Measurements from ENCODE around the gene NEK11. TPM values are rescaled to one million over a fixed set of nuclear protein-coding genes. Genes with fewer than 3 reads are reported as not detected.

NEK11 gene
- total RNA-seq, 1 donor, result 15.3 TPM

DNA sequence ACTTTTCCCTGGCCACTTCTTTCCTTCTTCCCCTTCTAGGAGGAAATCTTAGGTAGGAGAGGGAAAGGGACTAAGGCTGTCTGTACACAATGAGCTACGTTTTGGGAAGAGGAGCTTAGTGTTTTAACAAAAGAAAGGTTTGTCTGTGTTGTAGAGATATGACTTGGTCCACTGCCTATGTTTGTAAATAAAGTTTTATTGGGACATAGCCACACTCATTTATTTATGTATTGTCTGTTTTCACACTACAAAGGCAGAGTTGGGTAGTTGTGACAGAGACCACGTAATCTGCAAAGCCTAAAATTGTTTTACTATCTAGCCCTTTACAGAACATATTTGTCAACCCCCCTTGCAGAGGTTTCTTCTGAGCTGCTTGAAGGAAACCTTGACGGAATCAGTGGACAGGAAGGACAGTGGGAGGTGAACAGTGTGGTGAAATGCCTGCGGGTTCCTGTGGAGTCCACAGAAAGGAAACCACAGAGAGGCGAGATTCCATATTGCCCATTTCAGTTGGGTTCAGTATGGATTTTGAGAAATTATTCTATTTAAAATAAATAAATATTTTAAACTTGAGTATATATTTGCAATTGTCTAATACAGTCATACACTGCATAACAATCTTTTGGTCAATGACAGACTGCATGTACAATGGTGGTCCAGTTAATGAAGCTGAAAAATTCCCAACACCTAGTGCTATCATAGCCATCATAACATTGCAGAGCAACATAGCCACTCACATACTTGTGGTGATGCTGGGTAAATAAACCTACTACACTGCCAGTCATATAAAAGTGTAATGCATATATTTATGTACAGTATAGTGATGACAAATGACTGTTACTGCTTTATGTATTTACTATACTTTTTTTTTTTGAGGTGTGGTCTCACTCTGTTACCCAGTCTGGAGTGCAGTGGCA is 197.0 kb downstream of the NEK11 start:
- no peak overlapping the region for H3K4me3 ChIP-seq (ENCODE audit: low read depth, low read length)
- no peak for DNase-seq (ENCODE audit: low read depth)
- TF ChIP-seq, protein P1, sequence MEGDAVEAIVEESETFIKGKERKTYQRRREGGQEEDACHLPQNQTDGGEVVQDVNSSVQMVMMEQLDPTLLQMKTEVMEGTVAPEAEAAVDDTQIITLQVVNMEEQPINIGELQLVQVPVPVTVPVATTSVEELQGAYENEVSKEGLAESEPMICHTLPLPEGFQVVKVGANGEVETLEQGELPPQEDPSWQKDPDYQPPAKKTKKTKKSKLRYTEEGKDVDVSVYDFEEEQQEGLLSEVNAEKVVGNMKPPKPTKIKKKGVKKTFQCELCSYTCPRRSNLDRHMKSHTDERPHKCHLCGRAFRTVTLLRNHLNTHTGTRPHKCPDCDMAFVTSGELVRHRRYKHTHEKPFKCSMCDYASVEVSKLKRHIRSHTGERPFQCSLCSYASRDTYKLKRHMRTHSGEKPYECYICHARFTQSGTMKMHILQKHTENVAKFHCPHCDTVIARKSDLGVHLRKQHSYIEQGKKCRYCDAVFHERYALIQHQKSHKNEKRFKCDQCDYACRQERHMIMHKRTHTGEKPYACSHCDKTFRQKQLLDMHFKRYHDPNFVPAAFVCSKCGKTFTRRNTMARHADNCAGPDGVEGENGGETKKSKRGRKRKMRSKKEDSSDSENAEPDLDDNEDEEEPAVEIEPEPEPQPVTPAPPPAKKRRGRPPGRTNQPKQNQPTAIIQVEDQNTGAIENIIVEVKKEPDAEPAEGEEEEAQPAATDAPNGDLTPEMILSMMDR (IDR thresholded peaks at IDR 0.05; ENCODE audit: insufficient read depth, low read length), result no peak

GRCh38 chr3:131224886-131225550 is 198.3 kb downstream of the NEK11 start:
- TF ChIP-seq, protein P1 (IDR thresholded peaks at IDR 0.05; ENCODE audit: insufficient read depth, low read length), result no peak
- DNase-seq (ENCODE audit: low read depth), result no peak
- H3K4me3 ChIP-seq (ENCODE audit: low read depth, low read length), result no peak overlapping the region

DNA sequence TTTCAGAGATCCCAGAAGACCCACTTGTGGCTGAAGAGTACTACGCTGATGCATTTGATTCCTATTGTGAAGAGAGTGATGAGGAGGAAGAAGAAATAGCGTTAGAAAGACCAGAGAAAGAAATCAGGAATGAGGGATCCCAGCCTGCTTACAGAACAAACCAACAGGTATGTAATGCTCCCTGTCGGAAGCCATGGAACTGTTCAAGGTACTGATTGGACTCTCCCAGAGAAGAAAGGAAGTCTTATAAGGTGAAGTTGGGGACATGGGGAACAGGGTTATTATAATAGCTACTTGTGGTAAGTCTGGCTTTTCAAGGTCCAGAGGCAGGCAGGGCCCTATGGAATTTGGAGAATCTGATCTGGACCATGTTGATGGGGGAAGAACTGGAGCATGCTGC is 201.8 kb downstream of the NEK11 start:
- H3K4me3 ChIP-seq (ENCODE audit: low read depth, low read length), result no peak overlapping the region
- no peak for DNase-seq (ENCODE audit: low read depth)
- TF ChIP-seq, protein P1 (IDR thresholded peaks at IDR 0.05; ENCODE audit: insufficient read depth, low read length), result no peak

DNA sequence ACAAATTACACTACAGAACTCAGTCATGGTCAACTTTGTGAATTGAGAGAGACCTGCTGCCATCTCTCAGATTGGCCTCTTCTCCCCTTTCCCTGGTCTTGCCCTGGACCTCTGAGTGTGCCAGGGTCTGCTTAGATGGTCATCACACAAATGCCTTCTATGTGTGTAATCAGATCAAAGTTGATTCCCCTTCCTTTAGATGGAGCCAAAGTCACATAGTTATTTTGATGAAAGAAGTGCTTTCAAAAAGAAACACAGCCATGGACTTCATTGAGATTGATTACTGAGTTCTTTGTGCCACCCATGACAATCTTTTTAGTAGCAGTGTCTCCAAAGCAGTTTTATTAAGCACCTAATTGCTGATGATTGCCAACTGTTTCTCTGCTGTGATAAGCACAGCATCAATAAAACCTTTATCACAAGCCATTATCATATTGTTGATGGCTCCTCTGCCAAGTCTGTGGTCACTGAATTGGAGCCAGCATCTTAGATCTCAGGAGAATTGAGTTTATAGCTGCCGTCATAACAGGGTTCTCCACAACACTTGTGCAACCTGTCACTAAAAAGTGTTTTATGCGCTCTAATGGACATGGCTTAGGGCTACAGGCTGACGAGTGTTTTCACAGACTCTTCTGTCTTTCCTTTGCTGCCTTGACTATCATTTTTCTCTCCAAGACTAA is 205.2 kb downstream of the NEK11 start:
- no peak overlapping the region for H3K4me3 ChIP-seq (ENCODE audit: low read depth, low read length)
- TF ChIP-seq, protein P1 (IDR thresholded peaks at IDR 0.05; ENCODE audit: insufficient read depth, low read length), result no peak
- no peak for DNase-seq (ENCODE audit: low read depth)

DNA sequence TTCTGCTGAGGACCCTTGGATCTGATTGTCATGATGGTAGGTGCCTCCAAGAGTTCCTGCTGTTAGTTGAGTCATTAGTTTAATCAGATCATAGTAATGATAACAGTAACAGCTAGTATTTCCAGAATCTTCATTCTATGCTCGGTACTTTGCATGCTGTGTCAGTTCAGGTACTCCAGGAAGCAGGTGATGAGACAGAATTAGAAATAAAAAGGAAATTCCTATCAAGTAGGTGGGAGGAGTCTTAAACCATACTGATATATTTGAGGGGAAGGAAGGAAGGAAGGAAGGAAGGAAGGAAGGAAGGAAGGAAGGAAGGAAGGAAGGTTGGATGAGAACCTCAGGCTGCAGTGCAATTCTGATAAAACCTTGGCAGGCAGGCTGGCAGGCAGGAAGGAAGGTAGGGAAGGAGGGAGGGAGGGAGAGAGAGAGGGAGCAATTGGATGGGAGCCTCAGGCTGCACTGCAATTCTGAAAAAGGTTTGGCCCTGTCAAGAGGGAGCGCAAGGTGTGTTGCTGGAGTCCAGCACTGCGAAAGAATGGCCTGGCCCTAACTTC is 206.1 kb downstream of the NEK11 start:
- no peak for DNase-seq (ENCODE audit: low read depth)
- H3K4me3 ChIP-seq (ENCODE audit: low read depth, low read length), result no peak overlapping the region

More for the DNA sequence above, 206.1 kb downstream of the NEK11 start:
- TF ChIP-seq, protein P1 (IDR thresholded peaks at IDR 0.05; ENCODE audit: insufficient read depth, low read length), result no peak
